GM12872 (cell line): ENCODE measurements around the gene UFC1.

Experiments
- CTCF ChIP-seq: IDR thresholded peaks from 3 replicates; pipeline ENCODE4 v1.5.1; 2011; ENCODE audit warnings: low read depth, mild to moderate bottlenecking, low read length, moderate library complexity; ENCODE audit not compliant: insufficient read depth

Gene UFC1

GRCh38 chr1:161206411-161207140 lies 52.8 kb downstream of the UFC1 start:
- no peak for TF ChIP-seq CTCF

GRCh38 chr1:161207173-161207572 lies 53.4 kb downstream of the UFC1 start:
- TF ChIP-seq CTCF = no peak
